Astrocyte (in vitro differentiated cells and primary cell): ENCODE results near the gene RASGEF1C. TPM values are rescaled to one million over a fixed set of nuclear protein-coding genes. Genes with fewer than 3 reads are reported as not detected.

Experiments
- DNase-seq: peaks from one replicate; pipeline ENCODE4 v3.0.0-alpha.2; 2010; ENCODE audit warnings: low read depth
- FAIRE-seq: peaks from 2 replicates; lab custom pipeline; 2011; peaks lifted over from hg19 to GRCh38; lab: Jason Lieb, UNC
- H2AFZ ChIP-seq: 2 replicates; pipeline ENCODE4 v1.6.0; 2012; ENCODE audit warnings: low read depth, low read length, inconsistent platforms
- H3K27ac ChIP-seq: 2 replicates; pipeline ENCODE4 v1.5.1; 2011; ENCODE audit warnings: low read depth, low read length, inconsistent platforms
- H3K27me3 ChIP-seq: 2 replicates; pipeline ENCODE4 v1.6.0; 2011; ENCODE audit warnings: low read length, inconsistent platforms; ENCODE audit not compliant: insufficient read depth
- H3K36me3 ChIP-seq: 2 replicates; pipeline ENCODE4 v1.5.1; 2011; ENCODE audit warnings: low read length, inconsistent platforms; ENCODE audit not compliant: insufficient read depth
- H3K4me1 ChIP-seq: 2 replicates; pipeline ENCODE4 v1.5.1; 2011; ENCODE audit warnings: low read length, inconsistent platforms; ENCODE audit not compliant: insufficient read depth
- H3K4me2 ChIP-seq: 2 replicates; pipeline ENCODE4 v1.6.0; 2012; ENCODE audit warnings: low read length, inconsistent platforms
- H3K4me3 ChIP-seq: 2 replicates; pipeline ENCODE4 v1.5.1; 2011; ENCODE audit warnings: low read depth, mild to moderate bottlenecking, low read length, inconsistent platforms; ENCODE audit not compliant: insufficient read depth
- H3K79me2 ChIP-seq: 2 replicates; pipeline ENCODE4 v1.6.0; 2012; ENCODE audit warnings: mild to moderate bottlenecking, low read length, inconsistent platforms; ENCODE audit not compliant: insufficient read depth
- H3K9ac ChIP-seq: 2 replicates; pipeline ENCODE4 v1.6.0; 2012; ENCODE audit warnings: mild to moderate bottlenecking, low read length, inconsistent platforms
- H3K9me3 ChIP-seq: 2 replicates; pipeline ENCODE4 v1.5.1; 2012; ENCODE audit warnings: low read depth, mild to moderate bottlenecking, low read length, inconsistent platforms; ENCODE audit not compliant: insufficient read depth
- H4K20me1 ChIP-seq: 2 replicates; pipeline ENCODE4 v1.6.0; 2012; ENCODE audit warnings: low read length, inconsistent platforms; ENCODE audit not compliant: insufficient read depth
- H3K27ac Mint-ChIP-seq: one replicate; pipeline ENCODE4 v1.8.0; 2021; ENCODE audit warnings: mild to moderate bottlenecking, mixed read lengths; ENCODE audit not compliant: unreplicated experiment
- H3K27me3 Mint-ChIP-seq: one replicate; pipeline ENCODE4 v1.8.0; 2021; ENCODE audit warnings: low read depth, mixed read lengths; ENCODE audit not compliant: unreplicated experiment
- H3K36me3 Mint-ChIP-seq: one replicate; pipeline ENCODE4 v1.8.0; 2021; ENCODE audit warnings: low read depth, mixed read lengths; ENCODE audit not compliant: unreplicated experiment
- H3K4me1 Mint-ChIP-seq: one replicate; pipeline ENCODE4 v1.8.0; 2021; ENCODE audit warnings: low read depth, mixed read lengths; ENCODE audit not compliant: unreplicated experiment
- H3K4me3 Mint-ChIP-seq: one replicate; pipeline ENCODE4 v1.8.0; 2021; ENCODE audit warnings: mild to moderate bottlenecking, moderate library complexity, mixed read lengths; ENCODE audit not compliant: unreplicated experiment
- H3K9me3 Mint-ChIP-seq: one replicate; pipeline ENCODE4 v1.8.0; 2021; ENCODE audit warnings: mild to moderate bottlenecking, mixed read lengths; ENCODE audit not compliant: unreplicated experiment
- CTCF ChIP-seq: IDR thresholded peaks from 2 replicates; pipeline ENCODE4 v1.5.1; 2011; ENCODE audit warnings: low read depth, mild to moderate bottlenecking, inconsistent platforms, low read length, moderate library complexity; ENCODE audit not compliant: insufficient read depth
- EZH2 ChIP-seq: IDR thresholded peaks from 2 replicates; pipeline ENCODE4 v1.6.1; 2012; ENCODE audit warnings: mild to moderate bottlenecking, low read length, inconsistent platforms; ENCODE audit not compliant: insufficient read depth
- total RNA-seq: library from RNA; stranded (reverse); gene quantifications from 2 replicates; pipeline ENCODE4 v1.2.1, GENCODE V29; 2021

Gene RASGEF1C
- total RNA-seq, 1 donor from 2014 or later, result 0.41 TPM

- Histone ChIP-seq H3K4me1 (no peaks in the 10 kb centered on the region), H2AFZ (no peak overlapping the region), H3K9ac (no peak overlapping the region), H3K36me3 (no peaks in the 10 kb centered on the region), H3K27ac (no peak overlapping the region), H3K4me2 (no peak overlapping the region), H4K20me1 (no peaks in the 10 kb centered on the region), H3K79me2 (no peaks in the 10 kb centered on the region), H3K4me3 (no peak overlapping the region), H3K27me3 (no peaks in the 10 kb centered on the region), H3K9me3 (no peaks in the 10 kb centered on the region)
- no peak for TF ChIP-seq CTCF
- no peak for DNase-seq
- Mint-ChIP-seq H3K27me3 (peaks cover 9% of the 10 kb centered on the region), H3K27ac (no peak overlapping the region), H3K36me3 (no peaks in the 10 kb centered on the region), H3K4me1 (peaks cover under 1% of the 10 kb centered on the region), H3K9me3 (peaks cover 2% of the 10 kb centered on the region), H3K4me3 (no peak overlapping the region)
- no peak for FAIRE-seq
These were observed 128.3 kb downstream of the RASGEF1C start for GRCh38 chr5:180080486-180081280.

DNA sequence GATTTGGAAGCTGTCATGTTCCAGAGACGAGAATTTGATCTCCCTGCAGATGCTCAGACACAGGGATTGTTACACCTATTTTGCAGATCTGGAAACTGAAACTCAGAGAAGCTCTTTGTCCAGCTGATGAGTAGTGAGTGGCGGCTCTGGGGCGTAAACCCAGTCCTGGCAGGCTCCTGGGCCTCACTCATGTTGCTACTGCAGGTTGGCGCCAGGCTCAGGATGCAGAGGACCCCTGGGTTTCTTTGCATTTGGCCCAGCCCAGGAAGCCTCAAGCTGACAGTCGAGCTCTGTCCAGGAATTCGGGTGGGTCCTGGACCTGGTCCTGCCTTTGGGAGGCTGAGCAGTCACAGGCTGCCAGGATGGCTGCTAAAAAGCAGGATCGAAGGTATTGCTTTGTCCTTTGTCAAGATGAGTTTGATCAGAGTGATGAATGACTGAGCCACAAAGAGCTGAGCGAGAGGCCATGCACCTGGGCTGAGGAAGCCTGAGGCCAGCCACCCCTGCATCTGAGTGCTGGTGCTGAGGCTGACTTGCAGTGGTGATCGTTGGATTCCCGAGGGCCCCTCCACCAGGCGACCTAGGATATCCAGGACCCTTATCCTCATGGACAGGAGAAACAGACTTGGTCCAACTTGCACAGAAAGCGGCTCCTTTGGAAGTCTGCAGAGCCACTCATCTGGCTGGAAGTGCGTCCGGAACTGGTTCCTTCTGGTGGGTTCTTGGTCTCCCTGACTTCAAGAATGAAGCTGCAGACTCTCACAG, 129.1 kb downstream of the RASGEF1C start:
- no peak overlapping the region for H3K4me3 ChIP-seq
- H3K27ac ChIP-seq, result no peak overlapping the region
- FAIRE-seq, result no peak
- Mint-ChIP-seq H3K36me3 (no peaks in the 10 kb centered on the region), H3K4me1 (no peaks in the 10 kb centered on the region), H3K27me3 (peaks cover 14% of the 10 kb centered on the region), H3K9me3 (peaks cover 2% of the 10 kb centered on the region), H3K27ac (no peak overlapping the region), H3K4me3 (no peak overlapping the region)
- no peak overlapping the region for H2AFZ ChIP-seq
- H3K9me3 ChIP-seq, result no peaks in the 10 kb centered on the region
- H3K36me3 ChIP-seq, result no peaks in the 10 kb centered on the region
- H3K4me1 ChIP-seq, result no peaks in the 10 kb centered on the region
- TF ChIP-seq EZH2, result no peak
- TF ChIP-seq CTCF, result no peak
- DNase-seq, result no peak
- no peaks in the 10 kb centered on the region for H4K20me1 ChIP-seq
- H3K27me3 ChIP-seq, result no peaks in the 10 kb centered on the region
- no peak overlapping the region for H3K9ac ChIP-seq
- H3K79me2 ChIP-seq, result no peaks in the 10 kb centered on the region
- no peak overlapping the region for H3K4me2 ChIP-seq
